ENCODE data around the gene TAC4.
A peak's percentile ranks its signal among the peaks of the same experiment; 100 is the strongest.

Gene TAC4, protein sequence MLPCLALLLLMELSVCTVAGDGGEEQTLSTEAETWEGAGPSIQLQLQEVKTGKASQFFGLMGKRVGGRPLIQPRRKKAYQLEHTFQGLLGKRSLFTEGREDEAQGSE

GRCh38 chr17:49848019-49848473 lies at the start of gene TAC4:
Gene TAC4, minus strand, starts transcription at chr17:49848069. Its CDS starts 52 bp downstream, at chr17:49848017.
- no peak for DNase-seq (ENCODE audit: low read depth in 2 of 2)

DNA sequence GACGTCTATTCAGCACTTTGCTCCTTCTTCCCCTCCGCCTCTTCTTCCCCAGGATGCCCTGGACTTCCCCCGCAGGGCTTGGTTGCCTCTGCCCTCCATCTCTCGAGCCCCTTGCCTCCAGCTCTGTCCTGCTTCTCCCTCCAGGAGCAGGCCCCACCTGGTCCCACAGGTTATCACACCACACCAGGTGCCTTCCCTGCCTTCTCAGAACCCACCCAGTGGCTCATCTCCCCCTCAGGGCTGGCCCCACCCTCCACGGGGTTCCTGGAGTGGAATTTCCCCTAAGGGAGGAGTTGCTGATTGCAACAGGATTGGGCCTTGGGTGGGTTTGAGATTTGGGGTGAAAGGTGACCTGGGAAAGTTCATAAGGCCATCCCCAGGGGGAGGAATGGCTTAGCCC lies 49.0 kb upstream of the TAC4 start:
- no peak for DNase-seq (ENCODE audit: low read depth in 2 of 2)

DNA sequence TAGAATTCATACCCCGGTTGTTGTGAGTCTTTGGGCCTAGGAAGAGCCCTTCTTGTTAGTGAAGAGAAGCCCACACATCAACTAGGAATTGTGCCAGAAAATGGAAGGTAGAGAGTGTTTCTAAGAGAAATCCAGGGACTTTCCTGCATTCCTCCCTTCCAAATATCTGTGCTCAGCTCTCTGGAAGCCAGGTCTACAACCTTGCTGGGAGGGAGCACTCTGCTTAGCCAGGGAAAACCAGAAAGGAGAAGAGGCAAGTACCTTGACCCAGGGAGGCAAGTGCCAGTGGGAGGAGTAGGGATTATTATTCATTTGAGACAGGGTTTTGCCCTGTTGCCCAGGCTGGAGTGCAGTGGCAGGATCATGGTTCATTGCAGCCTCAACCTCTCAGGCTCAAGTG lies 48.4 kb upstream of the TAC4 start:
- no peak for DNase-seq (ENCODE audit: low read depth in 2 of 2)

DNA sequence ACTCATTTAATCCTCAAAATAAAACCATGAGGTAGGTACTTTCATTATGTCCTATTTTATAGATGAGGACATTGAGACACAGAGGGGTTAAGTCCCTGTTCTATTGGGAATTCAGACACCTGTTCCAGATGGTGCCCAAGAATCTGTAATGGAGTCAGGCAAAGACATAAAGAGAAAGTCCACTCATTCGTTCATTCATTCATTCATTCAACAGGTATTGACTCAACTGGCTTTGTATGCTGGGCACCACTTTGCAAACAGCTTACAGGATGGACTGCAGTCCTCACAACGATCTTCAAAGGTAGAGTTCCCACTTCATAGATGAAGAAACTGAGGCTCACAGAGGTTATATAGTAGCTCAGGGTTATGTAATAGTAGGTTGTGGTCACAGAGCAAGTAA lies 47.9 kb upstream of the TAC4 start:
- no peak for DNase-seq (ENCODE audit: low read depth in 2 of 2)

DNA sequence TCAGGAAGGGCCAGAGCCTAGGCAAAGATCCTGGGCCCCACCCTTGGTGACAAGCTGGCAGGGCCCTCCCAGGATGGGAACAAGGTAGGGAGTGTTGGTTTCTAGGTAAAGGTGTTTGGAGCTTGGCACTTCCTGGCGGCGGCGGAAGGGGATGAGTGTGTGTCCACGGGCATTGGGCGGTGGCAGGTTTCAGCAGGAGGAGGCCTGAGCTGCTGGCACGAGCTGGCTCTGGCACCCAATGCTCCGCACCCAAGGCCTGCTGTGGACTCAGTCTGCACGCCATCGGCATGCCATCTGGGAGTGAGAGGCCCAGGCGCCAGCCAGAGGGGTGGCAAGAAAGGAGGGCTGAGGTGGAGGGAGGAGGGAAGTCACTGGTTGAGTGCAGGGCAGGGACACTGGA lies 46.9 kb upstream of the TAC4 start:
- DNase-seq (ENCODE audit: low read depth in 2 of 2), result no peak

DNA sequence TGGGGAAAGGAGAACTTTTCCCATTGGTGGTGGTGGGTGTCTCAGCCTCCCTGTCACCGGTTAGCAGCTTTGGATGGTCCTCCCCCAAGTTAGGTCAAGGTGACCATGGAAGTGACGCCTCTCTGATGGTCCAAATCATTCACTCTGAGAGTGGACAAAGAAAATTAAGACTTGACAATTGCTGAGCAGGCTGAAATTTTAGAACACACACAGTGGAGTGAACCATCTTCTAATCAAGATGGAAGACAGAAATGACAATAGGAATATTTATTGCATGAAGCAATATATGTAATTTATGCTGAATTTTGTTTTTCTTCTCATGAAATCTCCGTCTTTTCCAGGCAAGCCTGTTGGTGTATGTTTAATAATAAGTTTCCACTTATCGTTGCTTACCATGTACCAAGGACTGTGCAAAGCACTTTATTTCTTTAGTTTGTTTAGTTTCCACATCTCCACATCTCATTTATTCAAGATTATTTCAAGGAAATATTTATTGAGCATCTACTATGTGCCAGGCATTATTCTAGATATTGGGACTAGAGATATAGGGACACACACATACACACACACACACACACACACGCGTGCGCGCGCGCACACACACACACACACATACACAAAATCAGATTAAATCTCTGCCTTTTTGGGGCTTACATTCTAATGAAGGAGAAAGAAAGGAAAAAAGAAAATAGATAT lies 44.0 kb upstream of the TAC4 start:
- no peak for DNase-seq (ENCODE audit: low read depth in 2 of 2)

DNA sequence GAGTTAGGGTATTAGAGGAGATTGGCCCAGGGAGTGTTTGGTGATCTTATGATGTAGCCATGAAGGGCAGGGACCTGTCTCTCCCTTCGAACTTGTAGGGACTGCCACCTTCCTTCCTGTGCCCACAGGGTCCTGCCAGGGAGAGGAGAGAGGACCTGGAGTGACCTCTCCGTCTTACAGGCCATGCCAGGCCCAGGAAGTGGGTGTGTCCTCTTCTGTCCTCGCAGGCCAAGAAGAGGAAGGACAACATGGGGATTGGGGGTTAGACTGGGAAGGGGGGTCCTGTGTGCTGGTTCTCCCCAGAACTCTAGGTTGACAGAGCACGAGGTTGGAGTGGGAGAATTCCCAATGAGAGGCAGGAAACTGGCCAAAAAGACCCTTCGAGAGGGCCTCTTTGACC lies 43.4 kb upstream of the TAC4 start:
- no peak for DNase-seq (ENCODE audit: low read depth in 2 of 2)

DNA sequence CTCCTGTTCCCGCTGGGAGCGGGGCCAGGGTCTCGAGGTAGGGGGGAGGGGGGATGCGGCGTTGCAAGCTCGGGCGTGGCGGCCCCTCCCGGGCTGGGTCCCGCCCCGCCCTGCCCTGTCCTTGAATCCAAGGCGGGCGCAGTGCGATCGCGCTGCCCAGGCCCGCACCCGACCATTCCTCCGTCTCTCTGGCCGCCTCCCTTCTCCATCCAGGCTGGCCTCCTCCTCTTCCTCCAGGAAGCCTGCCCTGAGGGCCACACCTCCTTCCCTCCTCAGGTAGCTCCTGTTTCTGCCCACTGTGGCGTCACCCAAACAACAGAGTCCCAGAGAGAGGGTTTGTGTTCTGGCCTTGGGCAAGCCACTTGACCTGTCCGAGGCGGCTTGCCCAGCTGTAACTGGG lies 43.0 kb upstream of the TAC4 start:
- no peak for DNase-seq (ENCODE audit: low read depth in 2 of 2)

- DNase-seq (ENCODE audit: low read depth in 2 of 2), result no peak
These were observed 42.4 kb upstream of the TAC4 start for GRCh38 chr17:49890077-49890821.

GRCh38 chr17:49889500-49889899 lies 41.6 kb upstream of the TAC4 start:
- no peak for DNase-seq (ENCODE audit: low read depth in 2 of 2)

GRCh38 chr17:49887744-49888360 lies 40.0 kb upstream of the TAC4 start:
- no peak for DNase-seq (ENCODE audit: low read depth in 2 of 2)

DNA sequence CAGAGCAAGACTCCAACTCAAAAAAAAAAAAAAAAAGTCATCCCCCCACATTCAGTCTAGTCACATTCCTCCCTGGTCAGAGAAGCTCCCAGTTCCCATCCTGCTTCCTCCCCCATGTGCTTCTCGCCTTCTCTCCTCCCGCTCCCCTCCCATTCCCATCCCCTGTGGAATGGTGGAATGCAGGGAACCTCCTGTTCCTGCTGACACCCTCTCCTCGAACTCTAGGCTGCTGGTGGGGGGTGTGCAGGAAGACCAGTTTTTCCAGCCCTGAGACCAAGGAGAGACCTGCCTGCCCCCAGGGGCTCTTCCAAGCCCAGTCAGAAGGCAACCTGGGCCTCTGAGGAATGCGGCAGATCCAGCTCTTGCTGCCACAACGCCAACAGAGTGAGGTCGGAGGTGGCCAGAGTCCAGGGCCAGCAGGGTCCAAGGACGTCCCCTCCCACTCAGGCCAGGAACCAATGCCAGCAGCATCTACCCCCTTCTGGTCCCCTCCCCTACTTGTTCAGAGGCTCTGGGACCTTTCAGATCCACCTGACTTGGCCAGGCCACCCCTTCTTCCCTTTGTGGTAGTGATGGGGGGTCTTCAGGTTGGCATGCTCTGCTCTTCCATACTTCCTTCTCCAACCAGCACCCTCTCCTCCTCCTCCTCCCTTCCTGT lies 39.3 kb upstream of the TAC4 start:
- DNase-seq (ENCODE audit: low read depth in 2 of 2), result no peak

DNA sequence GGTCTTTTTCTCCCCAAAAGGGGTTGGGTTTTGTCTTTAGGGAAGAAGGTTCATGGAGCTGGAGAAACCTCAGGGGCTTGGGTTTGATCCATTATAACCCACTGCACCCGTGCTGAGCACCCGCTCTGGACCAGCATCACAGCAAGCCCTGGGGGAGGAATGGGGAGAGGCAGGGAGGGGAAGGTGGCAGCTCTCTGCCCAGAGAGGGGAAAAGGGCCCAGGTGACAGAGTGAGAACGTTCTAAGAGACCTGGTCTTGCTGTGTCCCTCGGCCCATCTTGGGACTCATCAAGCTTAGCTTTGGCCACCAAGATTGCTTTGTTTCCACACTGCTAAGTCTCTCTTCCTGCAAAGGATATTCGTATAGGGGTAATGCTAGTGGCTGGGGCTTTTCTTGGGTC lies 38.2 kb upstream of the TAC4 start:
- DNase-seq (ENCODE audit: low read depth in 2 of 2), result no peak

GRCh38 chr17:49882434-49882833 lies 34.6 kb upstream of the TAC4 start:
- DNase-seq (ENCODE audit: low read depth in 2 of 2), result no peak

GRCh38 chr17:49881054-49881402 lies 33.2 kb upstream of the TAC4 start:
- no peak for DNase-seq (ENCODE audit: low read depth in 2 of 2)

- peak in 1 of 2 experiments; percentile 3 for DNase-seq (ENCODE audit: low read depth in 2 of 2)
These were observed 32.6 kb upstream of the TAC4 start for GRCh38 chr17:49880291-49881053.

DNA sequence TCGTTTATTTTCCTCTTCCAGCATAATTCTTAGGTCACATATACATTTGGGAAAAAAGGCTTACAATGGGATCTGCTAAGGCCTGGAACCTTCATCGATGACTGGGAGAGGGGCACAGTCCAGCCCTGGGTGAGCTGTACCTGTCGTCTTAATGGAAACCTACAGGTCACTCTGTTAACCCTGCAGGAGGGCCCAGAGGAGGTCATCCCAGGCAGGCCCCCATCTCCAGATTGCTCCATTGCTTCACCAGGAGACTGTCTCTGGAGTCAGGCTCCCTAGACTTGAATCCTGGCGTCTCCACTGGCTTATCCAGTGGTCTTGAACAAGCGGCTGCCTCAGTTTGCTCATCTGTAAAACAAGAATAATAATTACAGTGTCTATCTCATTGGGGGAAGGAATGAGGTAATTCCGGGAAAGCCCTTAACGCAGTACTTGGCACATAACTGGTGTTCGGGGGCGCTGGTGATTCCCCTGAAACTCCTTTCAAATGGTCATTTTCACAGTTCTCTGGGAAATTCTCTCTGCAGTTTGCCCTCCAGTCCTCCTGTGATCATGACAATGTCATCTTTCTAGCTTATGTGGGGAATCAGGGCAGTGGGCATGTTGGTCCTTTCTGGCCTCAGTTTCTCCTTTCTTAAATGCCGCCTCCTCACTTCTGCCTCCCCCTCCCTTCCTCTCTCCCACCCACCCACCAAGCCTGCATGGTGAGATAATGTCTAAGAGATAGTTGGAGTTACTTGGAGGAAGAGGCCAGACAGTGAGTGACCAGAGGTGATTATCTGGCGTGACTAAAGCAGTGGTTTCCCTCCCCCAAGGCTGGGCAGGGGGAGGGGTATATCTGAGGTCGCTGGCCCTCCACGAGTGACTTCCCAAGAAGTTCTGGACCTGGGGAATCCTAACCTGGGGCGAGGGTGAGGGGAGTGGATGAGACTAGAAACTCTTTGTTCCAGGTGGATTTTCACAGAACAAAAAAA lies 31.3 kb upstream of the TAC4 start:
- DNase-seq (ENCODE audit: low read depth in 2 of 2), result no peak

DNA sequence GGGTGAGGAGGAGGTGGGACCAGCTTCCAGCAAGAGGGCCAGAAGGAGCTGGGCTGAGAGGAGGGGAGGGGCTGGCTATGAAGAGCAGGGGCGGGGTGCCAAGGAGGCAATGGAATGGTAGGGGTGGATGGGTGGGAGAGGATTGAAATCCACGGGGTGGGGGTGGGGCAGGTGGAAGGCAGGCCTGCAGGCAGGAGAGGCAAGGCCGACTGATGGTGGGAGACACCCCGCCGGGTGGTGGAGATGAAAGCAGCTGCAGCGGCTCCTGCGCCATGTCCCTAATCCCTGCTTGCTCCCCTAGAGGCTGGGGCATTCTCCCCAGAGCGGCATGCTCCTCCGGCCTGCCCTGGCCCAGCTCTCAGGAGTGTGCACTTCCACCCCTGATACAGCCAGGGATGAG lies 27.8 kb upstream of the TAC4 start:
- DNase-seq (ENCODE audit: low read depth in 2 of 2), result no peak

DNA sequence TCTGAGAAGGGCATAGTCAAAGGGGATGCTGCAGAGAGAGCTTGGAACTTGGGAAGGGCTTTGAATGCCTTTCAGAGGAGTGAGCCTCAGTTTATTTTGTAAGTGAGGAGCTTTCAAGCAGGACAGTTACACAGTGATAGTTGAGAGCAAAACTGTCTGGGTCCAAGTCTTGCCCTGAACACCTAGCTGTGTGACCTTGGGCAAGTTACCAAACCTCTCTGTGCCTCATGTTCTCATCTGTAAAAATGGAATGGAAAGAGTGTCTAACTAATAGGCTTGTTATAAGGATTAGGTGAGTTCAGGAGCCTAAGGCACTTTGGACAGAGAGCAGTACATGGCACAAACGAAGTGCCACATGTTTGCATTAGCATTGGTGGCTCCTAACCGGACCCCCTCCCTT lies 27.0 kb upstream of the TAC4 start:
- DNase-seq (ENCODE audit: low read depth in 2 of 2), result no peak

GRCh38 chr17:49873926-49874325 lies 26.1 kb upstream of the TAC4 start:
- DNase-seq (ENCODE audit: low read depth in 2 of 2), result no peak

Data from fibroblast of skin of left biceps (primary cell).